Jurkat, Clone E6-1 (cell line): ENCODE results near the gene TMCO4.

Experiments
- DNase-seq: peaks from one replicate; pipeline ENCODE4 v3.0.0-alpha.2; 2011; ENCODE audit warnings: low read depth, low spot score
- H3K4me3 ChIP-seq: 2 replicates; pipeline ENCODE4 v1.5.1; 2011; ENCODE audit warnings: mild to moderate bottlenecking, low read length, control low read depth, moderate library complexity

The TMCO4 gene

DNA sequence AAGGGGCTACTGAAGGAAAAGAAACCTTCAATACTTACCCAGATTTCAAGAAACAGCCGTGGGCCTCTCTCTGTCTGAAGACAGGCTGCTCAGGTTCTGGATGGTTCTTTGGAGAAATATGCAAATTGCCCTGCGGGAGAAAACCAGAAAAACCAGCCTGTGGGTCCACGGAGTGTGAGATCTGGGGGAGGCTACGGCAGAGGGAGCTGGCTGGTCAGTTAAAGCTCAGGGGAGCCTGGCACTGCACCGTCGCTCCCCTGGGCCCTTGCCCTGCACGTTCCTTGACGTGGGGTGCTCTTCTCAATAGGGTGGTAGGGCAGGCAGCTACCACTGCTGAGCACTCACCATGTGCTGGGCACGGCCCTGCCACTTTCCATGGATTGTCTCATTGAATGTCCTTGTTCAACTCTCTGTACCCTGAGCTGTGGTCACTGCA, 12.7 kb downstream of the TMCO4 start:
- no peak for DNase-seq
- H3K4me3 ChIP-seq, result no peak overlapping the region

DNA sequence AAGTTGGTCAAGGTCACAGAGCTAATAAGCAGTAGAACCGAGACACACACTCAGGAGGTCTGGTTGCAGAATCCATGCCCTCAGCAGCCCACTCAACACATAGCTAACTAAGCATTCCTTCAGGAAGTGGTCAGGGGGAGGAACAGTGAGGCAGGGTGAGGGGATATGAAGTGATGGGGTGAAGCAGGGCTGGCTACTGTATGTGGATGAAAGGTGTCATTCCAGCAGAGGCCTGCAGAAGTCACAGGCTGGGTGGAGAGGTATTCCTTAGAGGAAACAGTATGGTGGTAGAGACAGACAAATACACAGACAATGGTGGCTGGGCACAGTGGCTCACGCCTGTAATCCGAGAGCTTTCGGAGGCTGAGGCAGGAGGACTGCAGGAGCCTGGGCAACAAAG, 14.1 kb downstream of the TMCO4 start:
- H3K4me3 ChIP-seq, result no peak overlapping the region
- DNase-seq, result no peak

DNA sequence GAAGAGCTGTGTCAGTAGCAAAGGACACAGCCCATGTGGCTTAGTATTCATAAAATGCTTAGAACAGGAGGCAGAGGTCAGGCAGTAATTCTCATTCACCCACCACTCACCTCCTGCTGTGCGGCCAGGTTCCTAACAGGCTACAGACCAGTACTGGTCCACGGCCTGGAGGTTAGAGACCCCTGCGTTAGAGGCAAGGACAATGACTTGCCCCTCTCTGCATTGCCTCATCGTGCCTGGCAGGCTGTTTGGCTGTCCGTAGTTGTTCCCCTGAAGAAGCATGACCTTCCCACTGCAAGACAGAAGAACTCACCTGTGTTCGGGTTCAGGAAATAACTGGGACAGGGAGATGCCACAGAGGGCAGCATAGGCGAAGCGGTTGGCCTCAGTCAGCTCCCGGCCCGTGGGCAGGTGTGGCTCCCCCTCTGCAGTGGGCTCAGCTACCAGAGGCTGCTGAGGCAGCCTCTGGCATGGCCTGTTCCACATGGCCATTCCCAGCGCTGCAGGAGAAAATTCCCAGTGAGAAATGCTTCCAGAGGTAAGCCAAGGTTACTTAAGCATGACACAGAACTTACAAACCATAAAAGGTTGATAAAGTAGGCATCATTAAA, 19.3 kb downstream of the TMCO4 start:
- no peak for DNase-seq
- no peak overlapping the region for H3K4me3 ChIP-seq

- DNase-seq, result no peak
- no peak overlapping the region for H3K4me3 ChIP-seq
These were observed 22.8 kb downstream of the TMCO4 start for GRCh38 chr1:19776933-19777332.

GRCh38 chr1:19776287-19776686, 23.4 kb downstream of the TMCO4 start:
- H3K4me3 ChIP-seq, result no peak overlapping the region
- no peak for DNase-seq

GRCh38 chr1:19775831-19776230, 23.9 kb downstream of the TMCO4 start:
- no peak for DNase-seq
- H3K4me3 ChIP-seq, result no peak overlapping the region

DNA sequence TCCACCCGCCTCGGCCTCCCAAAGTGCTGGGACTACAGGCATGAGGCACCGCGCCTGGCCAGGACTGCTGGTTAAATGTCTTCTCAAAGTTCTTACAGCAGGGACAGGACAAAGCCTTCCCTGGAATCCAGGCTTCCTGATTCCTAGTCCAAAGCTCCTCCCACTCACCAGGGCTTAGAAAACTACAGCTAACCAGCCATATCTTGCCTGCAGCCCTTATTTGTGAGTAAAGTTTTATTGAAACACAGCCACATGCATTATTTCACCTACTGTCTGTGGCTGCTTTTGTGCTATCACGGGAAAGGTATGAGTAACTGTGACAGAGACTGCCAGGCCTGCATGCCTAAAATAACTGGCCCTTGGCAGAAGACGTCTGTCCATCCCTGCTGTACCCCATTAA, 24.4 kb downstream of the TMCO4 start:
- no peak overlapping the region for H3K4me3 ChIP-seq
- DNase-seq, result no peak

DNA sequence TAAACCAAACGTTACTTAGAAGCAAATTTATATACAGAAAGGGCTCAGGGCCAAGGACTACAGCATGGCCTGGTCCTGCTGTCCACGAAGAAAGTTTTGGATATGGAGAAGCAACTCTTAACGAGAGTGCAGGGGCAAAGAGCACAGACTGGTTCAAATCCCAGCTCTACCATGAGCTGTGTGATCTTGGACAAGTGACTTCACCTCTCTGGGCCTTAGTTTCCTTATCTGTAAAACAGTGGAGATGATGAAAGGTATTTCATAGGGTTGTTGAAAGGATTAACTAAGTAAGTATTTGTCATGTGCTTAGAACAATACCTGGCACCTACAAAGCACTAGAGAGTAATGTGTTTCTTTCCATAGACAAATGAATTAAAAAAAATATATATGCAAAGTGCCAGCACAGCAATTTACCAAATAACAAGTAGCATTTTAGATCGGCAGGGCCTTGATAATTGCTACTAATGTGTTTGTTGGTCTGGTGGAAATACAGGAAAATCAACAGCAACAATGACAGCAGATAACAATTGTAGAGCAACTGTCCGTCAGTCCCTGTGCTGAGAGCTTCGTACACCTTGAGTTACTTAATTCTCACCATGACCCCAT, 25.4 kb downstream of the TMCO4 start:
- no peak for DNase-seq
- no peak overlapping the region for H3K4me3 ChIP-seq

DNA sequence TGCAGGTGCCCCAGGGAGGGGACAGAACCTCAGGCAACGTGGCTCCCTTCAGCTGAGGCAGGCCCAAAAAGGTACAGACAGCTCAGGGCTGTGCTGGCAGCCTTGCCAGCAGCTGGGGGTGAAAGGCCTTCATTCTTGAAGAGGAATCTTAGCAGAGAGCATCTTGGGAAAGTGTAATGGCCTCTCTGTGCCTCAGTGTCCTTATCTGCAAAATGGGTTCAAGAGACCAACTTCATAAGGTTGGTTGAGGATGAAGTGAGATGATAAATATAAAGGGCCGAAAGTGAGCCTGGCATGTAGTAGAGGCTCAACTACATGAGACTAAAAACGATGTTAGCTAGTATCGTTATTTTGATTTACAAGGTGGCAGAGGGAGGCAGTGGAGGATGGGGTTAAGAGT, 26.2 kb downstream of the TMCO4 start:
- H3K4me3 ChIP-seq, result no peak overlapping the region
- no peak for DNase-seq

DNA sequence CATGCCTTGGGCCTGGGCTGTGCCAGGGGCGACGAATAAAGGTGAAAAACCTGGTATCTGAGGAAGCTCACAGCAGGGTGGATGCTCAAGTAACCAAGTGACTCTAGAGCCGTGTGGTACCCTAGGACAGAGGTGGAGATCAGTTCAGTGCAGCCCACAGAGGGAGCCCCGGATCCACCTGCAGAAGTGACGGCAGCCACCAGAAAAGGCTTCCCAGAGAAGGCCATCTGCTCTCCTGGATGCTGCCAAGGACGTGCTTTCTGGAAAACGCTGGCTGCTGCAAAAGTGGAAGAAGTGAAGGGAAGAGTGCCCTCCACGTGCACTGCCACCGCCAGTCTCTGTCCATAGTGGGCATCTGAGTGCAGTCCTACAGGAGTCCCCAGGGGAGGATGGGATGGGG, 27.7 kb downstream of the TMCO4 start:
- H3K4me3 ChIP-seq, result no peak overlapping the region
- no peak for DNase-seq

DNA sequence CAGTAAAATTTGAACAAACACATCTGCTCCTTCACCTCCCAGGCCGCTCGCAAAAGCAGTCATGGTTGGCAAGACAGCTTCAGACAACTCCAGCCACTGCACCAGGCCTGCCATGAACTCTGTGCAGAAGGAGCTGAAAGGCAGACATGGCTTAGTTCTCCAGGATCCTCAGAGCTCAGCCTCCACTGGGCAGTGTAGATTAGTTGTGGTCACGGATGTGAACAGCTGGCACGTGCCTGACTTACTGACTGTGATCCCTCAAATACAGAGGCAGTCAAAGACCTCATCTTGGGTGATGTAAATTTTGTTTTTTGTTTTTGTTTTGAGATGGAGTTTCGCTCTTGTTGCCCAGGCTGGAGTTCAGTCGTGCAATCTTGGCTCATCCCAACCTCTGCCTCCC, 28.4 kb downstream of the TMCO4 start:
- H3K4me3 ChIP-seq, result no peak overlapping the region
- DNase-seq, result no peak

- no peak for DNase-seq
- H3K4me3 ChIP-seq, result no peak overlapping the region
These were observed 29.1 kb downstream of the TMCO4 start for GRCh38 chr1:19770436-19771190.

GRCh38 chr1:19769211-19769932, 30.3 kb downstream of the TMCO4 start:
- DNase-seq, result no peak

GRCh38 chr1:19768353-19769210, 31.1 kb downstream of the TMCO4 start:
- no peak overlapping the region for H3K4me3 ChIP-seq
- no peak for DNase-seq

More at GRCh38 chr1:19769211-19769932, 30.3 kb downstream of the TMCO4 start:
- H3K4me3 ChIP-seq, result no peak overlapping the region

- DNase-seq, result no peak
- no peak overlapping the region for H3K4me3 ChIP-seq
These were observed 34.1 kb downstream of the TMCO4 start for GRCh38 chr1:19765623-19766022.

- no peak overlapping the region for H3K4me3 ChIP-seq
- DNase-seq, result no peak
These were observed 34.9 kb downstream of the TMCO4 start for GRCh38 chr1:19764848-19765247.

- DNase-seq, result no peak
- H3K4me3 ChIP-seq, result no peak overlapping the region
These were observed 37.4 kb downstream of the TMCO4 start for GRCh38 chr1:19762175-19762779.

- no peak overlapping the region for H3K4me3 ChIP-seq
- no peak for DNase-seq
These were observed 40.0 kb downstream of the TMCO4 start for GRCh38 chr1:19759740-19760089.
